Measurements from ENCODE around the gene TOMM40L.

Gene TOMM40L

GRCh38 chr1:161182214-161182613 is 43.6 kb upstream of the TOMM40L start:
- no peak for TF ChIP-seq CTCF (IDR thresholded peaks at IDR 0.05; ENCODE audit: low read depth, low read length, missing control alignments)
- no peak overlapping the region for H3K4me3 ChIP-seq (ENCODE audit: low read depth, low read length)
- in situ Hi-C loops (cut with HindIII; ENCODE audit: low sequenced_read_pairs) = no loop called here
- DNase-seq (ENCODE audit: low read depth) = no peak

GRCh38 chr1:161185282-161185682 is 40.6 kb upstream of the TOMM40L start:
- H3K4me3 ChIP-seq (ENCODE audit: low read depth, low read length) = no peak overlapping the region
- in situ Hi-C loops (cut with HindIII; ENCODE audit: low sequenced_read_pairs) = no loop called here
- DNase-seq (ENCODE audit: low read depth) = peak; percentile 28
- no peak for TF ChIP-seq CTCF (IDR thresholded peaks at IDR 0.05; ENCODE audit: low read depth, low read length, missing control alignments)

GRCh38 chr1:161185732-161186311 is 40.0 kb upstream of the TOMM40L start:
- in situ Hi-C loops (cut with HindIII; ENCODE audit: low sequenced_read_pairs) = no loop called here
- TF ChIP-seq CTCF (IDR thresholded peaks at IDR 0.05; ENCODE audit: low read depth, low read length, missing control alignments) = no peak
- no peak overlapping the region for H3K4me3 ChIP-seq (ENCODE audit: low read depth, low read length)
- no peak for DNase-seq (ENCODE audit: low read depth)

GRCh38 chr1:161187311-161187710 is 38.5 kb upstream of the TOMM40L start:
- no peak for DNase-seq (ENCODE audit: low read depth)
- in situ Hi-C loops (cut with HindIII; ENCODE audit: low sequenced_read_pairs) = no loop called here
- no peak for TF ChIP-seq CTCF (IDR thresholded peaks at IDR 0.05; ENCODE audit: low read depth, low read length, missing control alignments)
- no peak overlapping the region for H3K4me3 ChIP-seq (ENCODE audit: low read depth, low read length)

- no peak for TF ChIP-seq CTCF (IDR thresholded peaks at IDR 0.05; ENCODE audit: low read depth, low read length, missing control alignments)
- in situ Hi-C loops (cut with HindIII; ENCODE audit: low sequenced_read_pairs) = no loop called here
- H3K4me3 ChIP-seq (ENCODE audit: low read depth, low read length) = no peak overlapping the region
- DNase-seq (ENCODE audit: low read depth) = no peak
These were observed 37.5 kb upstream of the TOMM40L start for GRCh38 chr1:161188381-161188780.

- TF ChIP-seq CTCF (IDR thresholded peaks at IDR 0.05; ENCODE audit: low read depth, low read length, missing control alignments) = no peak
- H3K4me3 ChIP-seq (ENCODE audit: low read depth, low read length) = no peak overlapping the region
- in situ Hi-C loops (cut with HindIII; ENCODE audit: low sequenced_read_pairs) = no loop called here
- DNase-seq (ENCODE audit: low read depth) = no peak
These were observed 36.8 kb upstream of the TOMM40L start for GRCh38 chr1:161189036-161189435.

All from astrocyte of the cerebellum (primary cell).